Neural cell (in vitro differentiated cells): Measurements from ENCODE around the gene FRRS1L. TPM values are rescaled to one million over a fixed set of nuclear protein-coding genes. Genes with fewer than 3 reads are reported as not detected.

Source experiments
- H2AFZ ChIP-seq: fragments of 200-600, 300-800 bp; sonication (generic), shearing (Covaris generic); 2 replicates; pipeline ENCODE4 v1.6.0; 2014; ENCODE audit warnings: low read depth, mild to moderate bottlenecking, antibody characterized with exemption, low read length, moderate library complexity
- H3F3A ChIP-seq: fragments of 200-600 bp; shearing (Covaris generic); 2 replicates; pipeline ENCODE4 v1.6.1; 2016; ENCODE audit warnings: mild to moderate bottlenecking, moderate library complexity, mixed read lengths, antibody characterized with exemption, low read length; ENCODE audit not compliant: insufficient read depth, poor library complexity, severe bottlenecking
- H3K27ac ChIP-seq: fragments of 200-600, 300-800 bp; sonication (generic), shearing (Covaris generic); 2 replicates; pipeline ENCODE4 v1.5.1; 2014; ENCODE audit warnings: mild to moderate bottlenecking, low read length, moderate library complexity
- H3K27me3 ChIP-seq: fragments of 300-800, 200-600 bp; sonication (generic), shearing (Covaris generic); 2 replicates; pipeline ENCODE4 v1.6.0; 2014; ENCODE audit warnings: mild to moderate bottlenecking, low read depth, low read length, moderate library complexity; ENCODE audit not compliant: insufficient read depth
- H3K36me3 ChIP-seq: fragments of 300-800, 200-600 bp; sonication (generic), shearing (Covaris generic); 2 replicates; pipeline ENCODE4 v1.5.1; 2014; ENCODE audit warnings: mild to moderate bottlenecking, antibody characterized with exemption, low read length, moderate library complexity; ENCODE audit not compliant: insufficient read depth
- H3K4me2 ChIP-seq: fragments of 300-800, 200-600 bp; sonication (generic), shearing (Covaris generic); 2 replicates; pipeline ENCODE4 v1.6.0; 2014; ENCODE audit warnings: mild to moderate bottlenecking, low read length
- H3K4me3 ChIP-seq: fragments of 300-800, 200-600 bp; sonication (generic), shearing (Covaris generic); 2 replicates; pipeline ENCODE4 v1.5.1; 2014; ENCODE audit warnings: mild to moderate bottlenecking, low read length, moderate library complexity
- H3K79me2 ChIP-seq: fragments of 200-600 bp; shearing (Covaris generic); replicated peaks from 2 replicates; pipeline ENCODE4 v1.6.0; 2014; ENCODE audit warnings: mild to moderate bottlenecking, low read length, moderate library complexity; ENCODE audit not compliant: insufficient read depth
- H3K9ac ChIP-seq: fragments of 300-800, 200-600 bp; sonication (generic), shearing (Covaris generic); 2 replicates; pipeline ENCODE4 v1.6.1; 2016; ENCODE audit warnings: mild to moderate bottlenecking, low read length, mixed read lengths
- H3K9me2 ChIP-seq: fragments of 200-600 bp; shearing (Covaris generic); 2 replicates; pipeline ENCODE4 v1.6.1; 2016; ENCODE audit warnings: mild to moderate bottlenecking, low read length, mixed read lengths; ENCODE audit not compliant: insufficient read depth
- H3K9me3 ChIP-seq: fragments of 200-600, 300-800 bp; sonication (generic), shearing (Covaris generic); 2 replicates; pipeline ENCODE4 v1.6.1; 2016; ENCODE audit warnings: mild to moderate bottlenecking, mixed run types, low read length, moderate library complexity, mixed read lengths
- H4K20me1 ChIP-seq: fragments of 200-600 bp; shearing (Covaris generic); 2 replicates; pipeline ENCODE4 v1.6.1; 2016; ENCODE audit warnings: mild to moderate bottlenecking, mixed run types; ENCODE audit not compliant: insufficient read depth
- CTCF ChIP-seq: fragments of 450-650 bp; IDR thresholded peaks from 2 replicates; pipeline ENCODE4 v1.5.1; 2014; ENCODE audit warnings: antibody characterized with exemption, mild to moderate bottlenecking, moderate library complexity; ENCODE audit not compliant: poor library complexity, severe bottlenecking
- EP300 ChIP-seq: fragments of 450-650 bp; conservative IDR thresholded peaks from 2 replicates; pipeline ENCODE4 v1.6.1; 2014; ENCODE audit warnings: antibody characterized with exemption, mild to moderate bottlenecking, moderate library complexity; ENCODE audit not compliant: poor library complexity, severe bottlenecking
- EZH2 ChIP-seq: fragments of 200-600, 300-800 bp; shearing (Covaris generic), sonication (generic); IDR thresholded peaks from 2 replicates; pipeline ENCODE4 v1.6.1; 2014; ENCODE audit warnings: antibody characterized with exemption, low read length, borderline replicate concordance, mild to moderate bottlenecking; ENCODE audit not compliant: insufficient read depth, poor library complexity, severe bottlenecking
- MXI1 ChIP-seq: fragments of 450-650 bp; conservative IDR thresholded peaks from 2 replicates; pipeline ENCODE4 v1.6.1; 2014; ENCODE audit warnings: antibody characterized with exemption, mild to moderate bottlenecking; ENCODE audit not compliant: poor library complexity, severe bottlenecking
- POLR2AphosphoS5 ChIP-seq: IDR thresholded peaks from 2 replicates; pipeline ENCODE4 v1.6.1; 2012
- RAD21 ChIP-seq: fragments of 450-650 bp; conservative IDR thresholded peaks from 2 replicates; pipeline ENCODE4 v1.6.1; 2014; ENCODE audit warnings: antibody characterized with exemption, mild to moderate bottlenecking, moderate library complexity
- REST ChIP-seq: IDR thresholded peaks from 2 replicates; pipeline ENCODE4 v1.6.1; 2012; ENCODE audit warnings: borderline replicate concordance
- SMC3 ChIP-seq: fragments of 450-650 bp; conservative IDR thresholded peaks from 2 replicates; pipeline ENCODE4 v1.6.1; 2014; ENCODE audit warnings: antibody characterized with exemption, mild to moderate bottlenecking, moderate library complexity; ENCODE audit not compliant: poor library complexity
- TAF1 ChIP-seq: IDR thresholded peaks from 2 replicates; pipeline ENCODE4 v1.6.1; 2012; ENCODE audit warnings: low read depth
- polyA plus RNA-seq: library from polyadenylated mRNA; depleted of rRNA; stranded (reverse); fragments of >200 nt; gene quantifications from 2 replicates; pipeline ENCODE4 v1.2.3, GENCODE V29; 2014

The FRRS1L gene
- polyA plus RNA-seq, 1 donor from 2014 or later = 20.4 TPM

GRCh38 chr9:109143881-109144562, 23.0 kb downstream of the FRRS1L start:
- Histone ChIP-seq H3K27ac (no peak overlapping the region), H3K9ac (no peak overlapping the region), H3K9me2 (no peaks in the 10 kb centered on the region), H2AFZ (no peak overlapping the region), H3K9me3 (no peaks in the 10 kb centered on the region), H3K27me3 (no peaks in the 10 kb centered on the region), H3F3A (no peaks in the 10 kb centered on the region), H3K4me3 (no peak overlapping the region), H3K36me3 (no peaks in the 10 kb centered on the region), H3K4me2 (no peak overlapping the region), H3K79me2 (no peaks in the 10 kb centered on the region), H4K20me1 (no peaks in the 10 kb centered on the region)
- TF ChIP-seq SMC3 (no peak), POLR2AphosphoS5 (no peak), MXI1 (no peak), CTCF (no peak), RAD21 (no peak), EP300 (no peak), EZH2 (no peak), TAF1 (no peak), REST (no peak)

GRCh38 chr9:109141375-109141774, 25.7 kb downstream of the FRRS1L start:
- Histone ChIP-seq H3K9me3 (no peaks in the 10 kb centered on the region), H3K27ac (no peak overlapping the region), H3K4me2 (no peak overlapping the region), H3K79me2 (no peaks in the 10 kb centered on the region), H3K27me3 (no peaks in the 10 kb centered on the region), H4K20me1 (no peaks in the 10 kb centered on the region), H3F3A (no peaks in the 10 kb centered on the region), H3K9ac (no peak overlapping the region), H3K36me3 (no peaks in the 10 kb centered on the region), H3K4me3 (no peak overlapping the region), H3K9me2 (no peaks in the 10 kb centered on the region), H2AFZ (no peak overlapping the region)
- no peak for TF ChIP-seq MXI1
- TF ChIP-seq SMC3 = no peak
- TF ChIP-seq REST = no peak
- no peak for TF ChIP-seq EZH2
- no peak for TF ChIP-seq CTCF
- TF ChIP-seq EP300 = no peak
